ENCODE results near the gene SLC25A33. TPM values are rescaled to one million over a fixed set of nuclear protein-coding genes. Genes with fewer than 3 reads are reported as not detected.
"Not testable (repeated sequence)": the region's sequence is repeated elsewhere in the genome, so short reads cannot be mapped to it uniquely, and the experiment has no call there.

The SLC25A33 gene
- total and polyA plus RNA-seq, 2 of the 8 experiments (the other 6 are each of a cell fraction or from before 2014, with no cell fraction given) = 7.8 to 12.8 TPM

DNA sequence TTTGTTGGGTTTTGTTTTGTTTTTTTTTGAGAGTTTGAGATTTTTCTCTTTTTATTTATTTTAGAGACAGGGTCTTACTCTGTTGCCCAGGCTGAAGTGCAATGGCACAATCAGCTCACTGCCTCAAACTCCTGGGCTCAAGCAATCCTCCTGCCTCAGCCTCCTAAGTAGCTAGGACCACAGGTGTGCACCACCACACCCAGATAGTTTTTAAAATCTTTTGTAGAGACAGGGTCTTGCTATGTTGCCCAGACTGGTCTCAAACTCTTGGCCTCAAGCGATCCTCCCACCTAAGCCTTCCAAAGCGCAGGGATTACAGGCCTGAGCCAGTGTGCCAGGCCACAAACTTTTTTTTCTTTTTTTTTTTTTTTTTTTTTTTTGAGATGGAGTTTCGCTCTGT, 85.8 kb downstream of the SLC25A33 start:
- H3K4me2 ChIP-seq (ENCODE audit: insufficient read depth in 1 of 2, low read depth in 2 of 2, low read length in 2 of 2); H3K4ac ChIP-seq (replicated peaks; ENCODE audit: insufficient read length, low read depth, low read length); H3K9ac ChIP-seq (replicated peaks in 1 of 4; ENCODE audit: extremely low read depth in 1 of 4, low read depth in 3 of 4, low read length in 3 of 4); H3K36me3 ChIP-seq (ENCODE audit: control insufficient read depth in 2 of 4, insufficient read depth in 4 of 4, low read length in 3 of 4); H3K79me1 ChIP-seq (ENCODE audit: low read depth, low read length); H3K56ac ChIP-seq (replicated peaks; ENCODE audit: insufficient read length, low read depth, low read length); H3K14ac ChIP-seq (ENCODE audit: insufficient read length); H3K9me3 ChIP-seq (ENCODE audit: insufficient read depth in 2 of 2, low read depth in 1 of 2, low read length in 1 of 2); H4K91ac ChIP-seq (replicated peaks; ENCODE audit: insufficient read length, low read length); H2BK5ac ChIP-seq (ENCODE audit: low read depth, low read length); H3K4me1 ChIP-seq (replicated peaks in 1 of 4; ENCODE audit: control insufficient read depth in 3 of 4, insufficient read depth in 4 of 4, low read length in 3 of 4); H3K23me2 ChIP-seq (ENCODE audit: low read depth, low read length); H2BK12ac ChIP-seq (ENCODE audit: low read depth, low read length); H3K79me2 ChIP-seq (ENCODE audit: control insufficient read depth in 1 of 2, insufficient read depth in 2 of 2, low read length in 2 of 2); H3K27me3 ChIP-seq (replicated peaks in 1 of 4; ENCODE audit: control insufficient read depth in 3 of 4, extremely low read depth in 1 of 4, insufficient read depth in 3 of 4, low read length in 3 of 4); H4K8ac ChIP-seq (ENCODE audit: extremely low read depth, insufficient read depth, low read length); H3K4me3 ChIP-seq (ENCODE audit: extremely low read depth in 1 of 4, insufficient read depth in 2 of 4, low read depth in 3 of 4, low read length in 4 of 4); H2BK15ac ChIP-seq (ENCODE audit: low read length); H3K23ac ChIP-seq (ENCODE audit: insufficient read length); FAIRE-seq; H3K27ac ChIP-seq (ENCODE audit: low read depth, low read length); POLR2A ChIA-PET (ENCODE audit: partially characterized antibody); H2BK120ac ChIP-seq (replicated peaks; ENCODE audit: low read depth, low read length); H4K20me1 ChIP-seq (replicated peaks in 1 of 2; ENCODE audit: control insufficient read depth in 1 of 2, insufficient read depth in 2 of 2, low read length in 2 of 2); H2BK20ac ChIP-seq (ENCODE audit: low read length); DNase-seq (ENCODE audit: low read depth in 1 of 2, low spot score in 2 of 2); H3K18ac ChIP-seq (ENCODE audit: extremely low read depth, low read length); H2AFZ ChIP-seq (ENCODE audit: low read length); H2AK5ac ChIP-seq (ENCODE audit: low read depth, low read length); H4K5ac ChIP-seq (ENCODE audit: insufficient read length, low read depth, low read length): not testable (repeated sequence)
- CTCF ChIA-PET (ENCODE audit: partially characterized antibody) = interaction anchor here (0.6 to 7.7 kb wide), 5 partner anchors 10 to 1448 kb away, joined by 3 to 77 read pairs (median 6); no protein-coding TSS in a partner anchor
- WGBS, 2 experiments (ENCODE audit: extremely low coverage in 1 of 2, insufficient coverage in 1 of 2, insufficient read length in 1 of 2, insufficient replicate concordance in 2 of 2, low coverage in 1 of 2, low lambda C conversion rate in 2 of 2, missing lambda C conversion rate in 1 of 2) = 100% methylated on average over 2 of the region's 3 CpGs; no CpG with 5 or more reads in 1 of the 2 experiments

Data from H1 (cell line).